Tongue (tissue), 2 donors: ENCODE results near the gene BCAR3. TPM values are rescaled to one million over a fixed set of nuclear protein-coding genes. Genes with fewer than 3 reads are reported as not detected.

Source experiments
- DNase-seq: peaks from one replicate; pipeline ENCODE4 v3.0.0-alpha.2; 2015
- total RNA-seq: library from RNA; depleted of rRNA; stranded (reverse); fragments of >200 nt; gene quantifications from one replicate; pipeline ENCODE4 v1.2.3, GENCODE V29; 2014

Gene BCAR3
- total RNA-seq, 1 donor from 2014 or later, result 22.7 TPM

DNA sequence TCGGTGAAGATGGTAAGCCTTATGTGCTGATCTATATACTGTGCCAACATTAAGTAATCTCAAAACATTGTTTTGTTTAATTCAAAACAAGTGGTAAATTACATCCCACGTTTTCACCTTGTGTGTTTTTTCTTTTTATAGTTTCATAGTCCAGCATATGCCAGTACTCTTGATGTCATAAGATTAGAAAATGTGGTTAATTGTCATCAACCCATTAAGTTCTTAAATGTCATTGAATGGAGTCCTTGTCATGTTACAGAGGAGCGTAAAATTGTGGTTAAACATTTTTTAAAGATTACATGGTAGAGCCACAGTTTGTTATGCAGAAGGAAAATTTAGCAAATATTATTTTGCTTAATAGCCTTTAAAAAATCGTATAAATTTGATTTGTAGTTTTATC is 140.6 kb downstream of the BCAR3 start:
- DNase-seq, result no peak

DNA sequence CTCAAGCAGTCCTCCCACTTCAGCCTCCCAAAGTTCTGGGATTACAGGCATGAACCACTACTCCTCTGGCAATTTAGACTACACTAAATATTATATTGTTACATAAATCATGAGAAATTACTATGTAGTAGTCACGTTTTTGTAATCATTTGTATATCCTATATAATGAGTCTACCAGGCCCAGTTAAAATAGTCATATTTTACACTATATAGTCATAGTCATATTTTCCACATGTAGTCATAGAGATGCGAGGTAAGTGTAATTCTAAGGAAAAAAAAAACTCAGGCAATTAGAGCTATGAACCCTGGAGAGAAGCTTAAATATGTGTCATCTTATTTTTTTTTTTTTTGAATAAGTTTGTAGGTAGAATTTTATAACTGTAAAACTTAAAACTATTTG is 143.7 kb downstream of the BCAR3 start:
- no peak for DNase-seq

DNA sequence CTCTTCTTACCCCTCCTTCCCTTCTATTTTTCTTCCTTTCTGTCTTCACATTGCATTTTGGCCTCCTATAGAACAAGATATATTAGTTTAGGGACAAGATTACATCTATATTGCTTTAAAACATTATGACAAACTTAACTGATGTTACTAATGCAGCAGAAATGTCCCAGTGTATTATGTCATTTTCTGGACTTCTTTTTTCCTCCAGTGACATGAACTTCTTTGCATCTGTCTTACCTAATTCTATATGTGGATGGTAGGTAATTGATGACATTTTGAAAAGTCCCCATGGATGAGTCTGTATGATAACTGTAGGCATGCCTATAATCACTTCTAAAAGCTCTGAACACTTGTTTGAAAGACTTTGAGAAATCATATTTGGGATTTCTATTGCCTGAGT is 144.2 kb downstream of the BCAR3 start:
- no peak for DNase-seq

DNA sequence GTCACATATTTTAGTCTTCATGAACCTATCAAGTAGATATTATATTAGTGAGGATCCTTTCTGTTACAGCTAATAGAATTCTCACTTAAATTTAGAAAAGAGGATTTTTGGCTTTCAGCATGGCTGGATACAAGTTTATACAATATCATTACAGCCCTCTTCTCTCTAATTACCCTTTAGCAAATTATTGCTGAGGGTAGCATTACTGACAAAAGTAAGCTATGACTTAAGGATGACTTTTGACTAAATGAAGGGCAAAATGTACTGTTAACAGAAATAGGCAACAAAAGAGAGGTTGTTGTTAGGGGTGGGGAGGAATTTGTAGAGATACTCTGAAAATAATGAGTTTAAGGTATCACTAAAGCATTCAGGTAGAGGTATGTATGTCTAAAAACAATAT is 148.0 kb downstream of the BCAR3 start:
- DNase-seq, result no peak

DNA sequence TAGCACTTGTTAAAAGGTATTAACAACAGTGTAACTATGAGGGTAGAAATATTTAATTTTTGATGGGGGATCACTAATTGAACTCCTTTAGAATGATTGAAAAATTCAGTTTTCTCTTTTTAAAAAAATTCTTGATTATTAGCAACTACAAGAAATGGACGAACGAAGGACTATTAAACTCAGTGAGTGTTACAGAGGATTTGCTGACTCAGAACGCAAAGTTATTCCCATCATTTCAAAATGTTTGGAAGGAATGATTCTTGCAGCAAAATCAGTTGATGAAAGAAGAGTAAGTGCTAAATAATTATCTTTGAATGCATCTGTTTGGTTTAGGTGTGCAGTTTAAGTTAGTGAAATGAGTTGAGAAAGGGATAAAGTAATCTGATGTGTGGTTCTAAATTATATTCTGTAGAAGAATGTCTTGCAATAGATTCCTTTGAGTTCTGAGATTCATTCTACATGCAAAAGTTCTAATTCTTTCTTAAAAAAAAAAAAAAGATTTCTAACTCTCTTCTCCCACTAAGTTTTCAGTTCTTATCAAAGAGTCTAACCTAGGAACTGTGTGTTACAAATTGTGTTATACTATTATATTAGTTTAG is 148.8 kb downstream of the BCAR3 start:
- no peak for DNase-seq

DNA sequence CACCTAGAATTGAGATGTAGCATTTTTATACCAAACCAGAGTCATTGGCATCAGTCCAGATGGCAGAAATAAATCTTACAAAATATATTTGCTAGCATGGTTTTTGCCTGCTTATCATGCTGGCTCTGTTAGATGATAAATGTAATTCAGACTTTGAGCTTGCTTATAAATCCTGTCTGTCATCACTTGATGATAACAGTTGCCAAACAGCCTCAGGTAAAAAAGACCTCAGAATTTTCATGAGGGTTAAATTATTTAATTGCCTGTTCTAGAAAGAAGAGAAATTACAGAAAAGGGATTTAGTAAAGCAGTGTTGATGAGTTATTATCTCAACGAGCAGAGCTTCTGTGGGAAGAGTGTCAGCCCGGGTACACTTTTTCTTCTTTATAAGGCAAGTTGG is 150.4 kb downstream of the BCAR3 start:
- DNase-seq, result no peak

DNA sequence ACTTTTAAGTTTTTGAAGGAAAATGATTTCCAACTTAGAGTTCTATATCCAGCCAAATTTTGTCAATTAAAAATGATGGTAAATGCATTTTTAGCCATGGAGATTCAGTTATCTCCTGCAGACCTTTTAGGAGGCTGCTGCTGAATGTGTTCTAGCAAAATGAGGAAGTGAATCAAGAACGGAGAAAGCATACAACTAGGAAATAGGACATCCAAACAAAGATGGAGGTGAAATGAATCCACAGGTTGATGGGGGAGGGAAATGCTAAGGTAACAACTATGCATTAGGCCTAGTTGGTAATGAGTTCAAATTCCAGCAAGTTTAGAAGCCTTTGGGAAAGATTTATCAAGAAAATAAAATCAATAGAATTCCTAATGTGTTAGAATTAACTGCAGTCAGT is 153.2 kb downstream of the BCAR3 start:
- no peak for DNase-seq

DNA sequence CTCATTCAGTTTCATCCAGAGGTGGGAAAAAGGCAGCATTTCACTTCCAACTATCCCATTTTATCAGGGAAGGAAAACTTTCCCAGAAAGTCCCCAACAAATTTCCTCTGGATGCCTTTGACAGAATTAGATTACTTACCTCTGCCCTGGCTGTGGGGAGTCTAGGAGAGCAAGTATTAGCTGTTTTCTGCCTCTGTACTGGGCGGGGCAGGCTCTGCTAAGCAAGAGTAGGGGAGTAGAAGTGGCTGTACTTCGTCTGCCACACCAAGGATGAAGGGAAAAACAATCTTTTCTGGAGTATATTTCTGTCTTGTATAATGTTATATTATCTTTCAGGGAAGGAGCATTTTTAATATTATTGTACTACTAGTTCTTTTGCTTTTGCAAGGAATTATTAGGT is 155.2 kb downstream of the BCAR3 start:
- no peak for DNase-seq

DNA sequence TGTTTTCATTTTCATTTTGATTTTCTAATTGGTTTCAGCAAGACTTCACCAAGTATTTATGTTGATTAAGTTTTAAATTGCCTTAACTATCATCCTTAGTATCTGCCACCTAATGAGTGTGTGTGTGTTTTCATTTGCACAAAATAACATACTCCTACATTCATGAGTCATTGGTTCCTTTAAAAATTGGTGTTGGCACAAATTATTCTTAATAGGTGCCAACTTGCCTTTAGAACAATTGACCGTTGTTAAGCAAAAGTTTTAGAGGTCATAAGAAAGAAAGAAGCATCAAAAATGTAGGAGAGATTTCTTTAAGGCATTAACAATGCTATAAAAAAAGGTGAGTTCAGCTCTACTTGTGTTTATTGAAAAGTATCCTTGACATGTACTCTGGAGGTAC is 156.2 kb downstream of the BCAR3 start:
- no peak for DNase-seq

DNA sequence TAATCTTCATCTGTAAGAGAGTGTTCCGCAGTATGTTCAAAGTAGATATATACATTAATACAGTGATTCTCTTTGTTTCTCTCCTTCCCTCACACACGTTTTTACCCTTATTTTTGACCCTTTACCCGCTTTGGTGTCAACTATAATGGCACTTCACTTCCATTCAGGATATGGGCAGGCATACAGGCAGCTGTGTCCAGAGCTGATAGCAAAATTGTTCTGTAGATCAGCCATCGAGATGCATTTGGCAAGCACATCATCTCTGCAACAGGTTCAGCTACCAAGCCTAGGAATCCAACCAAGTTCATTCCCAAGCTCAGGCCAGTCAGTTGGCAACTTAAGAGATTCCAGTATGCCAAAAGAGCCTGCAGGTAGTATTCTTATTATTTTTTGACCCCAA is 158.9 kb downstream of the BCAR3 start:
- no peak for DNase-seq

DNA sequence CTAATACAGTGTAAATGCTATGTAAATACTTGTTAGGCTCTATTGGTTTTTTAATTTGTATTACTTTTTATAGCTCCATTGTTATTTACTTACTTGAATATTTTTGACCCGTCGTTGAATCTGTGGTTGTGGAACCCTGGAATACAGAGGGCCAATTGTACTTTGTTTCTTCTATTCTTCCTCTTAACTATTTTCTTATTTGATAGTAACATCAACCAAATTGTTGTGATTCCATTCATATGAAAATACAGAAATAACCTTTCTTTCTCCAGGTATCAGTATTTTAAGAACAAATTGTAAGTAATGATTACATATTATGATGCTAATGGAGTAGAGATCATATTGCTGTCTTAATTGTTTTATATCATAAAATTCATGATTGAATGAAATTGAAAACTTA is 160.0 kb downstream of the BCAR3 start:
- no peak for DNase-seq

DNA sequence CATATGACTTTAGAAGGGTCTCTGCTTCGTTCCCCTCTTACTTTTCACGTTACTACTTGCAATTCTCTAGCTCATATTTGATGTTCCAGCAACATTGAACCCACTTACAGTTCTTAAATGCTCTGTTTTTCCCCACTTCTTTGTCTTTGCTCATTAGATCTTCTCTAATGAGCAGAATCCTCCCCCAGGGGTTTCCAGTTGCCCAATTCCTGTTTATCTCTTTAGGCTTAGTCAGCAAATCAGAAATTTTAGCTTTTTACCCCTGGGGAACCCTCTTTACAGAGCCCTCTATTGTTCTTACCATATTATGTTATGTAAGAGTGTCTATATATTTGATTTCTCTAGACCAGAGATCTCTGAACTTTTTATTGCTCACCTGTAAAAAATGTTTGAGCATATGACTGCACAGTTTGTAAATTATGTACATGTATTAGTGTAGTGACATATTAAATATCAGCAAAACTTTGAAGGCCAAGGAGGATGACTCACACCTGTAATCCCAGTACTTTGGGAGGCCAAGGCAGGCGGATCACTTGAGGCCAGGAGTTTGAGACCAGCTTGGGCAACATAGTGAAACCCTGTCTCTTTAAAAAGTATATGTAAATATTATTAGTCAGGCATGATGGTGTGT is 162.3 kb downstream of the BCAR3 start:
- DNase-seq, result no peak

DNA sequence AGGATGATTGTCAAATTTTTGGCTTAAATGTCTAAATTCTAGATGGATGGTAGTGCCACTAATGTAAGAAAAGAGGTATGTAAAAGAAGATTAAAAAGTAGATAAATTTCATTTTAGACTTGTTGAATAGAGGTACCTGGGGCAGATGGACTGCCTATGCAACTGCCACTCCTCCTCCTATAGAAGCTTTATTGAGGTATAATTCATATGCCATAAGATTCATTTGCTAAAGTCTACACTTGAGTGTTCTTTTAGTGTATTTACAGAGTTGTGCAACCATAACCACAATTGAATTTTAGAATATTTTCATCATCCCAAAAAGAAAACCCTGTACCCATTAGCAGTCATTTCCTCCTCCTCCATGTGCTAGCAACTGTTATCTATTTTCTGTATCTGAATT is 163.1 kb downstream of the BCAR3 start:
- no peak for DNase-seq

DNA sequence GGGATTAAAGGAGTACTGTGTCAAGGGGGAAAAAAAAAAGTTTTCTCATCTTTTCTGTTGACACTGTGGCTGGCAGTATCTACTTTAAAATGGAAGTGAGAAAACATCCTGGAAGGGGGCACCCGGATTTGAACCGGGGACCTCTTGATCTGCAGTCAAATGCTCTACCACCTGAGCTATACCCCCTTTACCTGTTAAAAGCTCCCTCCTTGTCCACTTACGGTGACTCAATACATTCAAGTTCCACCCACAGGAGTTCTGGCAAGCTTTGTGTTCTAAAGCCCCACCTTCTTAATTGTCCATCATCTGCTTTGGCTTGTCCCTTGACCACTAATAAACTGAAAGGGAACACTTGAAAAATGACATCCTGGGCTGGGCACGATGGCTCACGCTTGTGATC is 165.5 kb downstream of the BCAR3 start:
- DNase-seq, result no peak

Other genes with a start within 250 kb of the BCAR3 start
- 57.0 TPM for gene FNBP1L, start 233.7 kb downstream of the BCAR3 start, total RNA-seq
- 36.1 TPM for gene DNTTIP2, start 197.4 kb upstream of the BCAR3 start, total RNA-seq
- gene GCLM, start 227.6 kb upstream of the BCAR3 start, total RNA-seq, result 11.1 TPM